A549 (cell line): Measurements from ENCODE around the gene B3GAT1. TPM values are rescaled to one million over a fixed set of nuclear protein-coding genes. Genes with fewer than 3 reads are reported as not detected.

Experiments used
- ATAC-seq, 2 experiments: fragments of 200-7000 bp in 1 of 2; fragments of >200 bp in 1 of 2; cut with Nextera tagmentation in 1 of 2; cut with Tn5 transposase in 1 of 2; 3 replicates each; pipeline versions ENCODE4 v1.8.0 to v1.9.1; 2018 to 2020; ENCODE audit warnings: mild to moderate bottlenecking in 1 of 2, moderate library complexity in 1 of 2
- CTCF ChIA-PET: fragments of 300-600 bp; sonication (Branson Sonifier 250); formaldehyde crosslinking; extraction: SDS; loops from one replicate; lab custom pipeline; 2021; ENCODE audit warnings: antibody characterized with exemption, inconsistent platforms; lab: Yijun Ruan, JAX
- POLR2A ChIA-PET: fragments of 350-600 bp; formaldehyde crosslinking; extraction: SDS; loops from one replicate; lab custom pipeline; 2021; ENCODE audit warnings: antibody characterized with exemption, inconsistent platforms; lab: Yijun Ruan, JAX
- DNase-seq, 2 experiments: peaks; one replicate each; pipeline versions ENCODE4 v3.0.0 to v3.0.0-alpha.2; 2011 to 2016; ENCODE audit warnings: low read depth in 1 of 2, low spot score in 1 of 2
- FAIRE-seq: peaks from 2 replicates; lab custom pipeline; 2011; peaks lifted over from hg19 to GRCh38; lab: Jason Lieb, UNC
- H3K27ac ChIP-seq, 2 experiments: fragments of >200 bp; sonication (Bioruptor Twin); formaldehyde crosslinking; 3 replicates each; pipeline ENCODE4 v1.5.1; 2016 to 2017
- H3K4me1 ChIP-seq: fragments of >200 bp; sonication (Bioruptor Twin); formaldehyde crosslinking; 3 replicates; pipeline ENCODE4 v1.6.1; 2016
- H3K4me2 ChIP-seq: fragments of >200 bp; sonication (Bioruptor Twin); formaldehyde crosslinking; 3 replicates; pipeline ENCODE4 v1.6.1; 2016
- H3K4me3 ChIP-seq: fragments of >200 bp; sonication (Bioruptor Twin); formaldehyde crosslinking; 3 replicates; pipeline ENCODE4 v1.5.1; 2016
- H3K9me3 ChIP-seq: fragments of >200 bp; sonication (Bioruptor Twin); formaldehyde crosslinking; 3 replicates; pipeline ENCODE4 v1.6.1; 2016
- BCL3 ChIP-seq: fragments of >200 bp; sonication (Bioruptor Twin); formaldehyde crosslinking; IDR thresholded peaks from 3 replicates; pipeline ENCODE4 v1.6.1; 2016
- CBX8 ChIP-seq: fragments of 200-600 bp; sonication (generic); IDR thresholded peaks from 2 replicates; pipeline ENCODE4 v1.6.1; 2016
- CEBPB ChIP-seq, 2 experiments: fragments of >200 bp in 1 of 2; sonication (Bioruptor Twin) in 1 of 2; formaldehyde crosslinking in 1 of 2; IDR thresholded peaks; 2 replicates each; pipeline ENCODE4 v1.6.1; 2012 to 2016
- CHD2 ChIP-seq: fragments of 150-350 bp; IDR thresholded peaks from 2 replicates; pipeline ENCODE4 v1.6.1; 2014; ENCODE audit warnings: low read length; ENCODE audit not compliant: partially characterized antibody
- CHD4 ChIP-seq: fragments of 200-600 bp; sonication (generic); IDR thresholded peaks from 2 replicates; pipeline ENCODE4 v1.6.1; 2016; ENCODE audit warnings: antibody characterized with exemption, mild to moderate bottlenecking, borderline replicate concordance
- E2F6 ChIP-seq: IDR thresholded peaks from 2 replicates; pipeline ENCODE4 v1.6.1; 2012; ENCODE audit warnings: low read depth, borderline replicate concordance
- ELK1 ChIP-seq: fragments of 150-350 bp; IDR thresholded peaks from 2 replicates; pipeline ENCODE4 v1.6.1; 2014; ENCODE audit warnings: low read depth, mild to moderate bottlenecking, low read length
- ESRRA ChIP-seq: fragments of 150-350 bp; IDR thresholded peaks from 2 replicates; pipeline ENCODE4 v1.6.1; 2014; ENCODE audit warnings: mild to moderate bottlenecking, low read length, borderline replicate concordance
- FOSB ChIP-seq: fragments of 250-450 bp; sonication (Bioruptor Pico); IDR thresholded peaks from 2 replicates; pipeline ENCODE4 v1.5.0; 2020; ENCODE audit warnings: mild to moderate bottlenecking, moderate library complexity
- GATA3 ChIP-seq: IDR thresholded peaks from 2 replicates; pipeline ENCODE4 v1.6.1; 2012; ENCODE audit warnings: borderline replicate concordance
- HDAC2 ChIP-seq: fragments of 200-600 bp; sonication (generic); IDR thresholded peaks from 2 replicates; pipeline ENCODE4 v1.6.1; 2016
- HEYL ChIP-seq: fragments of 250-450 bp; sonication (Bioruptor Pico); IDR thresholded peaks from 2 replicates; pipeline ENCODE4 v1.8.0; 2021; ENCODE audit warnings: mild to moderate bottlenecking, moderate library complexity
- HOXA7 ChIP-seq: fragments of 250-450 bp; sonication (Bioruptor Pico); IDR thresholded peaks from 2 replicates; pipeline ENCODE4 v1.5.0; 2020; ENCODE audit warnings: mild to moderate bottlenecking, moderate library complexity
- HOXB13 ChIP-seq: fragments of 250-450 bp; sonication (Bioruptor Pico); IDR thresholded peaks from 2 replicates; pipeline ENCODE4 v1.5.0; 2020; ENCODE audit warnings: low read depth, mild to moderate bottlenecking, moderate library complexity
- HOXB5 ChIP-seq: fragments of 250-450 bp; sonication (Bioruptor Pico); IDR thresholded peaks from 2 replicates; pipeline ENCODE4 v1.5.0; 2020; ENCODE audit warnings: mild to moderate bottlenecking, moderate library complexity
- JUN ChIP-seq, 2 experiments: fragments of >200 bp; sonication (Bioruptor Twin); formaldehyde crosslinking; IDR thresholded peaks; 2 replicates in 1 of 2; 3 replicates in 1 of 2; pipeline ENCODE4 v1.6.1; 2016 to 2017
- JUNB ChIP-seq: fragments of >200 bp; sonication (Bioruptor Twin); formaldehyde crosslinking; IDR thresholded peaks from 2 replicates; pipeline ENCODE4 v1.6.1; 2016
- KDM1A ChIP-seq: fragments of 200-600 bp; sonication (generic); IDR thresholded peaks from 2 replicates; pipeline ENCODE4 v1.6.1; 2016; ENCODE audit warnings: low read depth, mild to moderate bottlenecking
- MAFK ChIP-seq: fragments of 450-650 bp; IDR thresholded peaks from 2 replicates; pipeline ENCODE4 v1.6.1; 2014; ENCODE audit not compliant: partially characterized antibody
- MAX ChIP-seq: IDR thresholded peaks from 2 replicates; pipeline ENCODE4 v1.6.1; 2012
- MAZ ChIP-seq: fragments of 150-350 bp; IDR thresholded peaks from 2 replicates; pipeline ENCODE4 v1.6.1; 2014; ENCODE audit warnings: antibody characterized with exemption, low read depth, low read length, borderline replicate concordance
- PBX3 ChIP-seq: IDR thresholded peaks from 2 replicates; pipeline ENCODE4 v1.6.1; 2012
- PHF8 ChIP-seq: fragments of 200-600 bp; sonication (generic); IDR thresholded peaks from 2 replicates; pipeline ENCODE4 v1.6.1; 2016; ENCODE audit warnings: low read depth, mild to moderate bottlenecking, antibody characterized with exemption, moderate library complexity, borderline replicate concordance
- POLR2A ChIP-seq: IDR thresholded peaks from 2 replicates; pipeline ENCODE4 v1.6.1; 2012; ENCODE audit warnings: mild to moderate bottlenecking, low read length
- POLR2AphosphoS2 ChIP-seq: conservative IDR thresholded peaks from 2 replicates; pipeline ENCODE4 v1.6.1; 2012; ENCODE audit warnings: low read length, improper control_type of control experiment, inconsistent platforms
- RAD21 ChIP-seq, 2 experiments: fragments of >200 bp in 1 of 2; sonication (Bioruptor Twin) in 1 of 2; formaldehyde crosslinking in 1 of 2; IDR thresholded peaks in 1 of 2; conservative IDR thresholded peaks in 1 of 2; 2 replicates in 1 of 2; 3 replicates in 1 of 2; pipeline ENCODE4 v1.6.1; 2012 to 2018; ENCODE audit warnings: inconsistent platforms in 1 of 2
- RCOR1 ChIP-seq: fragments of 150-350 bp; IDR thresholded peaks from 2 replicates; pipeline ENCODE4 v1.6.1; 2014; ENCODE audit warnings: antibody characterized with exemption, low read length, low read depth
- RFX5 ChIP-seq: fragments of 450-650 bp; IDR thresholded peaks from 2 replicates; pipeline ENCODE4 v1.7.1; 2014; ENCODE audit warnings: antibody characterized with exemption, mild to moderate bottlenecking, moderate library complexity
- SMC3 ChIP-seq: fragments of >200 bp; sonication (Bioruptor Twin); formaldehyde crosslinking; IDR thresholded peaks from 3 replicates; pipeline ENCODE4 v1.6.1; 2018; ENCODE audit warnings: inconsistent platforms
- SREBF2 ChIP-seq: fragments of 450-650 bp; IDR thresholded peaks from 2 replicates; pipeline ENCODE4 v1.6.1; 2014; ENCODE audit warnings: mild to moderate bottlenecking, moderate library complexity
- TP53 ChIP-seq: fragments of 250-450 bp; sonication (Bioruptor Pico); IDR thresholded peaks from 2 replicates; pipeline ENCODE4 v1.5.0; 2021; ENCODE audit warnings: mild to moderate bottlenecking, moderate library complexity
- ZFP36 ChIP-seq: fragments of 450-650 bp; IDR thresholded peaks from 2 replicates; pipeline ENCODE4 v1.6.1; 2014; ENCODE audit warnings: borderline replicate concordance; ENCODE audit not compliant: partially characterized antibody
- ZNF302 ChIP-seq: fragments of 250-450 bp; sonication (Bioruptor Pico); IDR thresholded peaks from 2 replicates; pipeline ENCODE4 v1.9.0; 2021; ENCODE audit warnings: inconsistent platforms, mild to moderate bottlenecking, moderate library complexity
- WGBS: methylation state at CpG from one replicate; pipeline ENCODE4 v1.1.6; 2017; ENCODE audit errors: missing lambda C conversion rate; 5-methylcytosine and 5-hydroxymethylcytosine counted together
- polyA plus RNA-seq, 4 experiments: library from polyadenylated mRNA; depleted of rRNA in 3 of 4; stranded (reverse); fragments of >200 nt; fragmentation: RNase III in 1 of 4; extraction: RNeasy Plus Mini Kit Qiagen cat#74134 plus additional on column Dnase treatment in 1 of 4; gene quantifications; 2 replicates in 3 of 4; 3 replicates in 1 of 4; pipeline ENCODE4 v1.2.3, GENCODE V29; 2011 to 2017

The B3GAT1 gene
- polyA plus RNA-seq, 2 of the 4 experiments (the other 2 are of a cell fraction) = not detected

GRCh38 chr11:134334796-134335571 is 77.1 kb downstream of the B3GAT1 start (continued):
- TF ChIP-seq RCOR1 = no peak
- no peak for TF ChIP-seq HOXA7
- TF ChIP-seq SMC3 = no peak
- no peak for TF ChIP-seq BCL3
- TF ChIP-seq HOXB5 (CRISPR knock-in tag) = no peak
- TF ChIP-seq FOSB (CRISPR knock-in tag) = no peak
- no peak for TF ChIP-seq ZNF302
- TF ChIP-seq E2F6 = no peak

GRCh38 chr11:134333946-134334345 is 78.1 kb downstream of the B3GAT1 start:
- H3K27ac ChIP-seq = no peak overlapping the region
- H3K4me3 ChIP-seq = no peak overlapping the region
- TF ChIP-seq HOXA7 (no peak), POLR2AphosphoS2 (no peak), ESRRA (no peak), HDAC2 (no peak), RFX5 (no peak), SREBF2 (no peak), PHF8 (no peak), POLR2A (no peak), GATA3 (no peak), MAFK (no peak), MAX (no peak), CHD2 (no peak), CBX8 (no peak), JUNB (no peak), ZFP36 (no peak), MAZ (no peak), HEYL (CRISPR knock-in tag) (no peak)
- DNase-seq (no peak), FAIRE-seq (no peak), ATAC-seq (no peak)
- H3K4me2 ChIP-seq = no peak overlapping the region
- ChIA-PET CTCF (no interaction called here), POLR2A (no interaction called here)
- no peaks in the 10 kb centered on the region for H3K4me1 ChIP-seq
- H3K9me3 ChIP-seq = no peaks in the 10 kb centered on the region
- 89% methylated on average over 3 of the region's 3 CpGs for WGBS

GRCh38 chr11:134333312-134333711 is 78.7 kb downstream of the B3GAT1 start:
- Histone ChIP-seq H3K27ac (no peak overlapping the region), H3K4me1 (no peaks in the 10 kb centered on the region), H3K4me3 (no peak overlapping the region), H3K4me2 (no peak overlapping the region), H3K9me3 (no peaks in the 10 kb centered on the region)
- TF ChIP-seq JUN (IDR thresholded peaks at IDR 0.05) (no peak), MAZ (no peak), E2F6 (no peak), KDM1A (no peak), FOSB (CRISPR knock-in tag) (no peak), RAD21 (conservative IDR thresholded peaks at IDR 0.05 in 1 of 2, IDR thresholded peaks at IDR 0.05 in 1 of 2) (no peak), ZFP36 (no peak), PBX3 (no peak), ZNF302 (no peak), CHD4 (no peak), CEBPB (IDR thresholded peaks at IDR 0.05) (no peak), ELK1 (no peak), HOXB5 (CRISPR knock-in tag) (no peak), HOXB13 (CRISPR knock-in tag) (no peak), TP53 (CRISPR knock-in tag) (no peak)
- DNase-seq (no peak), FAIRE-seq (no peak), ATAC-seq (no peak)
- CTCF ChIA-PET = no interaction called here
- 88% methylated on average over 7 of the region's 7 CpGs for WGBS
- POLR2A ChIA-PET = no interaction called here
